Adipose tissue (tissue), 3 donors: Measurements from ENCODE around the gene ZNF396. TPM values are rescaled to one million over a fixed set of nuclear protein-coding genes. Genes with fewer than 3 reads are reported as not detected.
A peak's percentile ranks its signal among the peaks of the same experiment; 100 is the strongest.

Experiments
- H3K27ac ChIP-seq: one replicate; pipeline ENCODE4 v1.5.1; 2013; ENCODE audit warnings: low read depth, low read length
- WGBS, 3 donors: extraction: QIAGEN DNeasy Blood & Tissue Kit; methylation state at CpG; one replicate each; pipeline ENCODE4 v1.1.7; 2013; 5-methylcytosine and 5-hydroxymethylcytosine counted together
- polyA plus RNA-seq, 3 donors: library from polyadenylated mRNA; stranded (reverse); fragments of 200-250 nt; gene quantifications; one replicate each; pipeline ENCODE4 v1.2.3, GENCODE V29; 2013
- donor health status: healthy with polysubstance abuse.
- donor health status: Bipolar disorder and iron deficiency.
- donor health status: healthy.

ZNF396 gene
- polyA plus RNA-seq, 3 donors: 0.56 to 2.1 (median 0.61) TPM

DNA sequence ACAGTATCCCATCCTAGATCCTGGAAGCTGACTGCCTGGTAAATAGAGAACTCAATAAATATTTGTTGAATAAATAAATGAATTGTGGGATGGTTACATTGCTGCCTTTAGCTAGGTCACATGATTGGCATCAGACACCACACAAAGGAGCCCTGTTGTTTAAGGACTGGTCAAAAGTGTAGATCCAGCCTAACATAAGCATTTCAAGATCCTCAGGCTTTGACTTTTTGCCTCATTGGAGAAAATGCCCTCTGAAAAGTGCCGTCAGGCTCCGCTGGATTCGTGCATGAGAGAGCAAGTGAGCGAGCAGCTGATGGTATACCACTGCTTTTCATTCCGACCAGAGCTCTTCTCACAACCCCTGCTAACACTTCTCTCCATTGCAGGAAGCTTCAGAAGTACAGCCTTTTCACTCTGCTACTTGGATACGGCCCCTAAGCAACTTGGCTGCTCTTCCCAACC is 31.6 kb downstream of the ZNF396 start:
- WGBS, 3 donors: 18 to 52% (median 42%) methylated on average over 6 of the region's 6 CpGs

GRCh38 chr18:35344736-35345459 is 32.2 kb downstream of the ZNF396 start:
- WGBS, 3 donors: 34 to 52% (median 45%) methylated on average over 12 of the region's 12 CpGs
- peak overlapping the region; percentile 89 for H3K27ac ChIP-seq

More for the DNA sequence above, 31.6 kb downstream of the ZNF396 start:
- H3K27ac ChIP-seq: no peak overlapping the region

DNA sequence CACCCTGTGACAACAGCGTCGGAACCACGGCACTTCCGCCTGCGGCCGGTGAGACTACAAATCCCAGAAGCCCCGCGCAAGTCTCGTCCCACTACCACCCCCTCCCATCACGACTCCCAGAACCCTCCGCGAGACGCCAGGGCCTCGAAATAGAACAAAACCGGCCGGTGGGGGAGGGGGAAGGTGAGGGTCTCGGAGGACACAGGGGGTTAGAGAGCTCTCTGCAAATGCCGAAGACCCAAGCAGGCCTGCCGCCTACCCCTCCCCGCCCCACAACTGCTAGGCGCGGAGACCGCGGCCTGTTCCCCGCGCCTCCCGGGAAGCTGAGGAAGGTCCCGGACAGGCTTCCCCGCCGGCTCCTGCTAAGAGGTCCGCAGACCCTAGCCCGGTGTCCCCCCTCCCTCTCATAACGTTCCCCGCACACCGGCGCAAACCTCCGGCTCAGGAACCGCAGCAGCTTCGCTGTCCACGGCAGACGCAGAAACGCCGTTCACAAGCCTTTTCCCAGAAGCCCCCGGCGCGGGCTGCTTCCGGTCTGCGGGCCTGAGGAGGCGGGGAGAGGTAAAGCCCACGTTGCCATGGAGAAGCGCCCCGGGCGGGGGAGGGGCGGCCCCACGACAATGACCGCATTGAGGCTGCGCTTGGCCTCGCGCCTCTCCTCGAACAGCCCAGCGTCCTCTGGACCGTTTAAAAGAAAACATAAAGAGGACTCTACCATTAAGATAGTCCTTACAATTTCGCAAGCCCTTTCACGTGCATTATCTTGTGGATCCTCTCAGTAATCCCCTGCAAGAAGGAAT is 33.0 kb downstream of the ZNF396 start, which contains the start of gene ZNF24:
Gene ZNF24 (minus strand): TSS at position 485 of the 800 bp plus-strand sequence. CDS start 3,770 bp downstream, outside the sequence.
- WGBS, 3 donors: 0% methylated on average over 63 to 64 of the region's 64 CpGs
- peak within 1 kb of the TSS; percentile 89 for H3K27ac ChIP-seq

DNA sequence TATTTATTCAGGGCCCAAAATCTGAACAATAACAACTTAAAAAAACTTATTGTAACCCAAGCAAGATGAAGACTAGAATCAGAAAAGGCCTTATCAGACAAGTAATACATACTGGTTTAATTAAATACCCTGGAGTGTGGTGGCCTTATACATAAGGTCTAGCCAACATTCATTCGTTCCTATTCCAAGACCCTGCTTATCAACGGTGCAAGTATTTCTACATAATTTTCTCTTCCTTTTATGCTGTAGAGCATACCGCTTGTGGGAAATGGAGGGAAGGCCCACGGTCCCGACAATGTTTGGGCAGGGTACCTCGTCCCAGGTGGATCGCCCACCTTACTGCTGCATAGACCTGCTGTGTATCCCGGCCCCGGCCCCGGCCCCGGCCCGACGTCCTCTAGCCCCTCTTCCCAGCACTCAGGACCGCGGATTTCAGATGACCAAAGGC is 33.6 kb downstream of the ZNF396 start:
- peak overlapping the region; percentile 81 for H3K27ac ChIP-seq
- WGBS, 3 donors: 1 to 2% (median 2%) methylated on average over 15 of the region's 15 CpGs

- WGBS, 3 donors: 91 to 93% (median 92%) methylated on average over 5 of the region's 5 CpGs
- H3K27ac ChIP-seq: no peak overlapping the region
These were observed 39.9 kb downstream of the ZNF396 start for GRCh38 chr18:35337286-35337685.

GRCh38 chr18:35335866-35336265 is 41.3 kb downstream of the ZNF396 start:
- H3K27ac ChIP-seq: no peak overlapping the region
- whole genome bisulfite sequencing, 3 donors: 56 to 93% (median 89%) methylated on average over 4 of the region's 4 CpGs

DNA sequence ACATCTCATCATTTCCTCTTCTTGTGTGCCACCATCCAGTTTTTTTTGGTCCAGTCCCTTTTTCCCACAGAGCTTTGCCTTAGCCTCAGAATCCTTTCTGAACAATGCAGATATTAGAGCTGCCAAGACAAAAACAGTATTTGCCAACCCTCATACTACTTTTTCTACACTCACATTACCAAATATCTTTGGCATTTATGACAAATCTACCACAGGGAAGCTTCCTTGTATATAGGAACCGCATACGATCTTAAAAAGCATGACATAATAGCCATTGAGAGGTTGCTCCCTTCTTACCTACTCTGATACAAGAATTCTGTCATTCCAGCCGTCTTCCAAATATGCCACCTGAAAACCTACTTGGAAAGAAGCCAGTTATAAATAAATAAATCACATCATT is 42.3 kb downstream of the ZNF396 start:
- no peak overlapping the region for H3K27ac ChIP-seq
- WGBS, 3 donors: 66 to 88% (median 85%) methylated on average over 3 of the region's 3 CpGs

DNA sequence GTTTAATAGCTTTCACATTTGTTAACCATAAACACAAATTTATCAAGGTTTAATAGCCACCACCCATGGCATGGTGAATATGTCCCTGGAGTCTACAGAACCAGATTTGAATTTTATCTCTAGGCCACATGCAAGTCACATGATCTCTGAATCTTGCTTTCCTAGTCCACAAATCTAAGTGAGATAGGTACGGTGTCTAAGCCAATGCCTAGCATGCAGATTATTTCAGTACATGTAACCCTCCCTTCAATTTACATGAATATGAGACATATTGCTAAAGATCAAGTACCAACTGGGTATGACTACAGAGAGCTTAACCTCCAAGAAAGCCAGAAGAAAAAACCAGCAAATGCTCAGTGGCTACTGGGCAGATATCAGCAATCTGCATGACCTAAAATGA is 42.9 kb downstream of the ZNF396 start:
- no peak overlapping the region for H3K27ac ChIP-seq
- WGBS, 3 donors: 60 to 100% (median 98%) methylated on average over 1 of the region's 1 CpG

GRCh38 chr18:35331367-35332087 is 45.6 kb downstream of the ZNF396 start:
- 74 to 85% (median 83%) methylated on average over 4 of the region's 4 CpGs for WGBS, 3 donors

DNA sequence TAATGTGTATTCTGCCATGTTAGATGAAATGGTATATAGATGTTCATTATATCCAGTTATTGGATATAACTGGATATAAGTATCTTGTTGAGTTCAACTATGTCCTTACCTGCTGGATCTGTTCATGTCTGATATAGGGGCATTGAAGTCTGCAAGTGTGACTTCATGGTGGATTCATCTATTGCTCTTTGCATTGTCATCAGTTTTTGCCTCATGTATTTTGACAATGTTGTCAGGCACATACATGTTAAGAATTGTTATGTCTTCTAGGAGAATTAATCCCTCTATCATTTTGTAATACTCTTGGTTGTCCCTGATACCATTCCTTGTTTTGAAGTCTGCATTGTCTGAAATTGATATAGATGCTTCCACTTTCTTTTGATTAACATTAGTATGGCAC is 48.3 kb downstream of the ZNF396 start:
- no peak overlapping the region for H3K27ac ChIP-seq

More at GRCh38 chr18:35331367-35332087, 45.6 kb downstream of the ZNF396 start:
- no peak overlapping the region for H3K27ac ChIP-seq

- WGBS, 3 donors: 59 to 63% (median 60%) methylated on average over 3 of the region's 3 CpGs
- H3K27ac ChIP-seq: no peak overlapping the region
These were observed 50.3 kb downstream of the ZNF396 start for GRCh38 chr18:35326695-35327387.

GRCh38 chr18:35324926-35325655 is 52.0 kb downstream of the ZNF396 start:
- 24 to 80% (median 34%) methylated on average over 2 of the region's 2 CpGs for WGBS, 3 donors
- H3K27ac ChIP-seq: no peak overlapping the region

GRCh38 chr18:35322486-35323458 is 54.4 kb downstream of the ZNF396 start:
- H3K27ac ChIP-seq: no peak overlapping the region
- WGBS, 3 donors: 78 to 82% (median 79%) methylated on average over 3 of the region's 3 CpGs
